Left ventricle myocardium superior (tissue), 1 donor: ENCODE results near the gene NFATC2. TPM values are rescaled to one million over a fixed set of nuclear protein-coding genes. Genes with fewer than 3 reads are reported as not detected.
A peak's percentile ranks its signal among the peaks of the same experiment; 100 is the strongest.

Source experiments
- ATAC-seq: fragments of 200-7000 bp; cut with Tn5 transposase; one replicate; pipeline ENCODE4 v1.9.1; 2020; ENCODE audit warnings: mild to moderate bottlenecking, moderate library complexity
- DNase-seq: peaks from one replicate; pipeline ENCODE4 v3.0.0-alpha.2; 2020
- intact Hi-C: fragments of 100-400 bp; cut with micrococcal nuclease; formaldehyde crosslinking; loops from one replicate; pipeline ENCODE4 v1.11.0; 2022
- total RNA-seq: library from RNA; stranded (reverse); fragmentation: NEBNext Ultra II Directional; extraction: Animal tissue kit (Norgen Biotek cat#: 25700); gene quantifications from one replicate; pipeline ENCODE4 v1.2.1, GENCODE V29; 2021
- donor health status: DM: no; HTN: yes; CAD: no; lungs with severe emphysema.

NFATC2 gene
- total RNA-seq, 1 donor from 2014 or later = 2.3 TPM

- intact Hi-C loops = no loop called here
- peak; percentile 49 for ATAC-seq
- peak; percentile 62 for DNase-seq
These were observed 95.3 kb downstream of the NFATC2 start for GRCh38 chr20:51447097-51447764.

- DNase-seq (no peak), ATAC-seq (no peak)
- intact Hi-C loops = no loop called here
These were observed 95.9 kb downstream of the NFATC2 start for GRCh38 chr20:51446656-51447055.

- no peak for DNase-seq
- no peak for ATAC-seq
- intact Hi-C loops = no loop called here
These were observed 96.3 kb downstream of the NFATC2 start for GRCh38 chr20:51446230-51446629.

- no peak for DNase-seq
- intact Hi-C loops = no loop called here
- no peak for ATAC-seq
These were observed 96.9 kb downstream of the NFATC2 start for GRCh38 chr20:51445591-51445990.

GRCh38 chr20:51444922-51445438 is 97.5 kb downstream of the NFATC2 start:
- DNase-seq (no peak), ATAC-seq (no peak)
- intact Hi-C loops = no loop called here

GRCh38 chr20:51444467-51444866 is 98.1 kb downstream of the NFATC2 start:
- intact Hi-C loops = no loop called here
- ATAC-seq (no peak), DNase-seq (no peak)

- ATAC-seq (no peak), DNase-seq (no peak)
- intact Hi-C loops = no loop called here
These were observed 99.9 kb downstream of the NFATC2 start for GRCh38 chr20:51442602-51443001.

GRCh38 chr20:51440589-51440988 is 101.9 kb downstream of the NFATC2 start:
- ATAC-seq = no peak
- intact Hi-C loops = no loop called here

GRCh38 chr20:51439160-51439689 is 103.3 kb downstream of the NFATC2 start:
- intact Hi-C loops = no loop called here
- ATAC-seq = no peak

More at GRCh38 chr20:51440589-51440988, 101.9 kb downstream of the NFATC2 start:
- no peak for DNase-seq

GRCh38 chr20:51438136-51438535 is 104.4 kb downstream of the NFATC2 start:
- intact Hi-C loops = no loop called here
- ATAC-seq (no peak), DNase-seq (no peak)

More at GRCh38 chr20:51439160-51439689, 103.3 kb downstream of the NFATC2 start:
- no peak for DNase-seq

GRCh38 chr20:51437182-51437924 is 105.2 kb downstream of the NFATC2 start:
- DNase-seq = no peak
- intact Hi-C loops = no loop called here
- ATAC-seq = no peak

- intact Hi-C loops = no loop called here
- no peak for DNase-seq
These were observed 107.8 kb downstream of the NFATC2 start for GRCh38 chr20:51434580-51435247.

GRCh38 chr20:51434026-51434425 is 108.5 kb downstream of the NFATC2 start:
- intact Hi-C loops = no loop called here
- ATAC-seq (no peak), DNase-seq (no peak)

More at GRCh38 chr20:51434580-51435247, 107.8 kb downstream of the NFATC2 start:
- no peak for ATAC-seq

GRCh38 chr20:51432875-51433274 is 109.6 kb downstream of the NFATC2 start:
- intact Hi-C loops = no loop called here
- ATAC-seq = no peak
- DNase-seq = no peak

GRCh38 chr20:51432251-51432784 is 110.2 kb downstream of the NFATC2 start:
- intact Hi-C loops = no loop called here
- DNase-seq (no peak), ATAC-seq (no peak)

GRCh38 chr20:51431321-51431720 is 111.2 kb downstream of the NFATC2 start:
- DNase-seq (no peak), ATAC-seq (no peak)
- intact Hi-C loops = no loop called here

- ATAC-seq = peak; percentile 50
- intact Hi-C loops = no loop called here
- no peak for DNase-seq
These were observed 112.1 kb downstream of the NFATC2 start for GRCh38 chr20:51430198-51430950.

- intact Hi-C loops = no loop called here
- ATAC-seq (no peak), DNase-seq (no peak)
These were observed 112.8 kb downstream of the NFATC2 start for GRCh38 chr20:51429696-51430095.

GRCh38 chr20:51429144-51429482 is 113.4 kb downstream of the NFATC2 start:
- ATAC-seq = no peak
- no peak for DNase-seq
- intact Hi-C loops = no loop called here
